ENCODE measurements around the gene NIM1K.
A peak's percentile ranks its signal among the peaks of the same experiment; 100 is the strongest.

NIM1K gene

DNA sequence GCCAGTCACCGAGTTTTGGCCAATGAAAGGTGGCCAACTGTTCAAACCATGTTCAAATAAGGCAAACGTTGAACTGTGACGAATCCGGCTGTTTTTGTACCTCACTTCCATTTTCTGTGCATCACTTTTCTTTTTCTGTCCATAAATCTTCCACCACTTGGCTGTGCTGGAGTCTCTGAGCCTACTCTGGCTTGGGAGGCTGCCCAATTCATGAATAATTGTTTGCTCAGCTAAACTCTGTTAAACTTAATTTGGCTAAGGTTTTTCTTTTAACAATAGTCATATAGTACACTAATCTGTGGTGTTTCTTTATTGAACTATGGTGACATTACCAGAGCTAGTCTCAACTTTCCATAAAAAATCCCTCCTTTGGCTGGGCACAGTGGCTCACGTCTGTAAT is 11.3 kb downstream of the NIM1K start:
- Histone ChIP-seq H3K36me3 (ENCODE audit: control insufficient read depth in 2 of 2, insufficient read depth in 2 of 2, low read length in 2 of 2) (no peaks in the 10 kb centered on the region), H3K27me3 (ENCODE audit: control insufficient read depth in 2 of 2, insufficient read depth in 2 of 2, low read length in 2 of 2) (no peaks in the 10 kb centered on the region), H3K9ac (ENCODE audit: low read depth in 1 of 2, low read length in 2 of 2) (no peak overlapping the region), H3K9me3 (ENCODE audit: control insufficient read depth in 2 of 2, low read length in 2 of 2) (no peaks in the 10 kb centered on the region), H3K4me1 (ENCODE audit: control insufficient read depth in 2 of 2, insufficient read depth in 2 of 2, low read length in 2 of 2) (no peaks in the 10 kb centered on the region), H3K27ac (ENCODE audit: low read depth in 2 of 2, low read length in 2 of 2) (no peak overlapping the region), H3K4me3 (ENCODE audit: low read length in 2 of 2) (no peak overlapping the region)

DNA sequence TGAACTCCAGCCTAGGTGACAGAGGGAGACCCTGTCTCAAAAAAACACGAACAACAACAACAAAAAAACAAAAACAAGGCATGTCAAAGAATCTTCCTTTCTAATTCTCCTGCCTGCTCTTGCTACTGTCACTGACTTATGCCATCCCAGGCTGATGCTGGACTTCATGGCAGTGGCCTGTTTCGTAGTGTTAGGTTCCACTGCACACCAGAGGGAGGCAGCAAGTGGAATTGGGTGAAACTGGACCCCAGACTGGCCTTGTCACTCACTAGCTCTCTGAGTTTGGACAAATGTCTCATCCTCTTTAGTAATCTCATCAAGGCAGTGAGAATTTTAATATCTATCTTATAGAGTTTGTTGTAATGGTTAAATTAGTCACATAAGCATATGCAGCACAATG is 12.9 kb downstream of the NIM1K start:
- Histone ChIP-seq H3K36me3 (ENCODE audit: control insufficient read depth in 2 of 2, insufficient read depth in 2 of 2, low read length in 2 of 2) (no peaks in the 10 kb centered on the region), H3K27me3 (ENCODE audit: control insufficient read depth in 2 of 2, insufficient read depth in 2 of 2, low read length in 2 of 2) (no peaks in the 10 kb centered on the region), H3K9me3 (ENCODE audit: control insufficient read depth in 2 of 2, low read length in 2 of 2) (no peaks in the 10 kb centered on the region), H3K4me1 (ENCODE audit: control insufficient read depth in 2 of 2, insufficient read depth in 2 of 2, low read length in 2 of 2) (peaks cover 0 to 3% of the 10 kb centered on the region in 2 donors), H3K27ac (ENCODE audit: low read depth in 2 of 2, low read length in 2 of 2) (no peak overlapping the region), H3K9ac (ENCODE audit: low read depth in 1 of 2, low read length in 2 of 2) (no peak overlapping the region), H3K4me3 (ENCODE audit: low read length in 2 of 2) (no peak overlapping the region)

- Histone ChIP-seq H3K4me3 (ENCODE audit: low read length in 2 of 2) (no peak overlapping the region), H3K27ac (ENCODE audit: low read depth in 2 of 2, low read length in 2 of 2) (no peak overlapping the region), H3K36me3 (ENCODE audit: control insufficient read depth in 2 of 2, insufficient read depth in 2 of 2, low read length in 2 of 2) (no peaks in the 10 kb centered on the region), H3K4me1 (ENCODE audit: control insufficient read depth in 2 of 2, insufficient read depth in 2 of 2, low read length in 2 of 2) (peaks cover 0 to 3% of the 10 kb centered on the region in 2 donors), H3K9ac (ENCODE audit: low read depth in 1 of 2, low read length in 2 of 2) (no peak overlapping the region), H3K9me3 (ENCODE audit: control insufficient read depth in 2 of 2, low read length in 2 of 2) (no peaks in the 10 kb centered on the region), H3K27me3 (ENCODE audit: control insufficient read depth in 2 of 2, insufficient read depth in 2 of 2, low read length in 2 of 2) (no peaks in the 10 kb centered on the region)
Observed at GRCh38 chr5:43207601-43208000, 15.6 kb downstream of the NIM1K start.

- H3K4me3 ChIP-seq (ENCODE audit: low read length in 2 of 2), result peak overlapping the region; percentile 35 to 44
- H3K36me3 ChIP-seq (ENCODE audit: control insufficient read depth in 2 of 2, insufficient read depth in 2 of 2, low read length in 2 of 2), result no peaks in the 10 kb centered on the region
- H3K27ac ChIP-seq (ENCODE audit: low read depth in 2 of 2, low read length in 2 of 2), result peak overlapping the region; percentile 8 to 17
- no peaks in the 10 kb centered on the region for H3K27me3 ChIP-seq (ENCODE audit: control insufficient read depth in 2 of 2, insufficient read depth in 2 of 2, low read length in 2 of 2)
- H3K9ac ChIP-seq (ENCODE audit: low read depth in 1 of 2, low read length in 2 of 2), result no peak overlapping the region
- H3K4me1 ChIP-seq (ENCODE audit: control insufficient read depth in 2 of 2, insufficient read depth in 2 of 2, low read length in 2 of 2), result peaks cover 0 to 3% of the 10 kb centered on the region in 2 donors
- no peaks in the 10 kb centered on the region for H3K9me3 ChIP-seq (ENCODE audit: control insufficient read depth in 2 of 2, low read length in 2 of 2)
Observed at GRCh38 chr5:43208658-43209057, 16.6 kb downstream of the NIM1K start.

DNA sequence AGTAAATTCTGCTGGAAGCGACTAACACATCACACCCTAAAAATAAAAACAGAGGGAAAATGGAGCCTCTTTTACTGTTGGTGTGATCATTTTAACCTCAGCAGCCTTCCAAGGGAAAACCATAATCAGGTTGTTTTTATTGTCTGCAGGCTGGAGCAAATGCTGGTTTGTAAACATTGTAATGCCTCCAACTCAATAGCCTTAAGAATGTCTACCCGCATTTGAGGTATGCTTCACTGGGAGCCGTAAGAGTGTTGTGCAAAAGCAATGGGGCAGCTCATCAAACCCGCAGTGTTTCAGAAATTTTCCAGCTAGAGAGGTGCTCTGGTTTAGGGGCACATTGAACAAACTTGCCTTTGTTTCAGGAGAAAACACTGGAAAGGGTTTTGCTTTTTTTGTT is 17.0 kb downstream of the NIM1K start:
- Histone ChIP-seq H3K9ac (ENCODE audit: low read depth in 1 of 2, low read length in 2 of 2) (no peak overlapping the region), H3K4me3 (ENCODE audit: low read length in 2 of 2) (peak overlapping the region; percentile 35 to 44)

GRCh38 chr5:43209833-43210232 is 17.8 kb downstream of the NIM1K start:
- Histone ChIP-seq H3K36me3 (ENCODE audit: control insufficient read depth in 2 of 2, insufficient read depth in 2 of 2, low read length in 2 of 2) (no peaks in the 10 kb centered on the region), H3K9me3 (ENCODE audit: control insufficient read depth in 2 of 2, low read length in 2 of 2) (no peaks in the 10 kb centered on the region), H3K4me1 (ENCODE audit: control insufficient read depth in 2 of 2, insufficient read depth in 2 of 2, low read length in 2 of 2) (peaks cover 0 to 3% of the 10 kb centered on the region in 2 donors), H3K27ac (ENCODE audit: low read depth in 2 of 2, low read length in 2 of 2) (no peak overlapping the region), H3K4me3 (ENCODE audit: low read length in 2 of 2) (no peak overlapping the region), H3K27me3 (ENCODE audit: control insufficient read depth in 2 of 2, insufficient read depth in 2 of 2, low read length in 2 of 2) (no peaks in the 10 kb centered on the region), H3K9ac (ENCODE audit: low read depth in 1 of 2, low read length in 2 of 2) (no peak overlapping the region)

More for the DNA sequence above, 17.0 kb downstream of the NIM1K start:
- Histone ChIP-seq H3K36me3 (ENCODE audit: control insufficient read depth in 2 of 2, insufficient read depth in 2 of 2, low read length in 2 of 2) (no peaks in the 10 kb centered on the region), H3K27me3 (ENCODE audit: control insufficient read depth in 2 of 2, insufficient read depth in 2 of 2, low read length in 2 of 2) (no peaks in the 10 kb centered on the region), H3K27ac (ENCODE audit: low read depth in 2 of 2, low read length in 2 of 2) (peak overlapping the region; percentile 8 to 17), H3K4me1 (ENCODE audit: control insufficient read depth in 2 of 2, insufficient read depth in 2 of 2, low read length in 2 of 2) (peaks cover 0 to 3% of the 10 kb centered on the region in 2 donors), H3K9me3 (ENCODE audit: control insufficient read depth in 2 of 2, low read length in 2 of 2) (no peaks in the 10 kb centered on the region)

GRCh38 chr5:43210570-43210969 is 18.5 kb downstream of the NIM1K start:
- Histone ChIP-seq H3K27me3 (ENCODE audit: control insufficient read depth in 2 of 2, insufficient read depth in 2 of 2, low read length in 2 of 2) (no peaks in the 10 kb centered on the region), H3K27ac (ENCODE audit: low read depth in 2 of 2, low read length in 2 of 2) (no peak overlapping the region), H3K4me3 (ENCODE audit: low read length in 2 of 2) (no peak overlapping the region), H3K4me1 (ENCODE audit: control insufficient read depth in 2 of 2, insufficient read depth in 2 of 2, low read length in 2 of 2) (peaks cover 0 to 3% of the 10 kb centered on the region in 2 donors), H3K9me3 (ENCODE audit: control insufficient read depth in 2 of 2, low read length in 2 of 2) (no peaks in the 10 kb centered on the region), H3K9ac (ENCODE audit: low read depth in 1 of 2, low read length in 2 of 2) (no peak overlapping the region), H3K36me3 (ENCODE audit: control insufficient read depth in 2 of 2, insufficient read depth in 2 of 2, low read length in 2 of 2) (no peaks in the 10 kb centered on the region)

DNA sequence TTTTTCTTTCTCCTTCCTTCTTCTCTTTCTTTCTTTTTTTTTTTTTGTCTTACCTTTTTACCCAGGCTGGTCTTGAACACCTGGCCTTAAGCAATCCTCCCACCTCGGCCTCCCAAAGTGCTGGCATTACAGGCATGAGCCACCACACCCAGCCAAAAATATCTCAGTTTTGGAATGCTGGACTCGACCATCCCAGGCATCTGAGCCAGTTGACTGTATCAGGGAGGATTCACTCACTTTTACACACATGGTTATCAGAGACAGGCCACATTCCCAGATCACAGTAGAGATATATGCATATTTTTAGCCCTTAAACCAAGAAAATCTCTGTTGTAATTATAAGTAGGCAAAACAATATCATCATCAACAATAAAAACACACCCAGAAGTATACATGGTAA is 21.9 kb downstream of the NIM1K start:
- H3K4me3 ChIP-seq (ENCODE audit: low read length in 2 of 2), result no peak overlapping the region
- H3K9ac ChIP-seq (ENCODE audit: low read depth in 1 of 2, low read length in 2 of 2), result no peak overlapping the region
- H3K9me3 ChIP-seq (ENCODE audit: control insufficient read depth in 2 of 2, low read length in 2 of 2), result no peaks in the 10 kb centered on the region
- no peak overlapping the region for H3K27ac ChIP-seq (ENCODE audit: low read depth in 2 of 2, low read length in 2 of 2)
- no peaks in the 10 kb centered on the region for H3K27me3 ChIP-seq (ENCODE audit: control insufficient read depth in 2 of 2, insufficient read depth in 2 of 2, low read length in 2 of 2)
- no peaks in the 10 kb centered on the region for H3K36me3 ChIP-seq (ENCODE audit: control insufficient read depth in 2 of 2, insufficient read depth in 2 of 2, low read length in 2 of 2)
- H3K4me1 ChIP-seq (ENCODE audit: control insufficient read depth in 2 of 2, insufficient read depth in 2 of 2, low read length in 2 of 2), result peaks cover 0 to 3% of the 10 kb centered on the region in 2 donors

- Histone ChIP-seq H3K4me3 (ENCODE audit: low read length in 2 of 2) (no peak overlapping the region), H3K27ac (ENCODE audit: low read depth in 2 of 2, low read length in 2 of 2) (no peak overlapping the region), H3K36me3 (ENCODE audit: control insufficient read depth in 2 of 2, insufficient read depth in 2 of 2, low read length in 2 of 2) (no peaks in the 10 kb centered on the region), H3K9ac (ENCODE audit: low read depth in 1 of 2, low read length in 2 of 2) (no peak overlapping the region), H3K4me1 (ENCODE audit: control insufficient read depth in 2 of 2, insufficient read depth in 2 of 2, low read length in 2 of 2) (no peaks in the 10 kb centered on the region), H3K27me3 (ENCODE audit: control insufficient read depth in 2 of 2, insufficient read depth in 2 of 2, low read length in 2 of 2) (no peaks in the 10 kb centered on the region), H3K9me3 (ENCODE audit: control insufficient read depth in 2 of 2, low read length in 2 of 2) (no peaks in the 10 kb centered on the region)
Observed at GRCh38 chr5:43215073-43215631, 23.1 kb downstream of the NIM1K start.

- Histone ChIP-seq H3K4me3 (ENCODE audit: low read length in 2 of 2) (no peak overlapping the region), H3K36me3 (ENCODE audit: control insufficient read depth in 2 of 2, insufficient read depth in 2 of 2, low read length in 2 of 2) (no peaks in the 10 kb centered on the region), H3K9me3 (ENCODE audit: control insufficient read depth in 2 of 2, low read length in 2 of 2) (no peaks in the 10 kb centered on the region), H3K9ac (ENCODE audit: low read depth in 1 of 2, low read length in 2 of 2) (no peak overlapping the region), H3K27ac (ENCODE audit: low read depth in 2 of 2, low read length in 2 of 2) (no peak overlapping the region), H3K27me3 (ENCODE audit: control insufficient read depth in 2 of 2, insufficient read depth in 2 of 2, low read length in 2 of 2) (no peaks in the 10 kb centered on the region), H3K4me1 (ENCODE audit: control insufficient read depth in 2 of 2, insufficient read depth in 2 of 2, low read length in 2 of 2) (no peaks in the 10 kb centered on the region)
Observed at GRCh38 chr5:43216941-43217340, 24.9 kb downstream of the NIM1K start.

DNA sequence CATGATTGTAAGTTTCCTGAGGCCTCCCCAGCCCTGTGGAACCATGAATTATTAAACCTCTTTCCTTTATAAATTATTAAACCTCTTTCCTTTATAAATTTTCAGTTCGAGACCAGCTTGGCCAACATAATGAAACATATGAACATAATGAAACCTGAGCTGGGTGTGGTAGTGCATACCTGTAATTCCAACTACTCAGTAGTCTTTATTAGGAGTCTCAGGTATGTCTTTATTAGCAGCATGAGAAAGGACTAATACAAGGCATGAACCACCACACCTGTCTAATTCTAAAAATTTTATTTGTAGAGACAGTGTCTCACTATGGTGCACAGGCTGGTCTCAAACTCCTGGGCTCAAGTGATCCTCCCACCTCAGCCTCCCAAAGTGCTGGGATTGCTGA is 27.1 kb downstream of the NIM1K start:
- Histone ChIP-seq H3K27me3 (ENCODE audit: control insufficient read depth in 2 of 2, insufficient read depth in 2 of 2, low read length in 2 of 2) (no peaks in the 10 kb centered on the region), H3K9ac (ENCODE audit: low read depth in 1 of 2, low read length in 2 of 2) (no peak overlapping the region), H3K4me1 (ENCODE audit: control insufficient read depth in 2 of 2, insufficient read depth in 2 of 2, low read length in 2 of 2) (no peaks in the 10 kb centered on the region), H3K36me3 (ENCODE audit: control insufficient read depth in 2 of 2, insufficient read depth in 2 of 2, low read length in 2 of 2) (no peaks in the 10 kb centered on the region), H3K9me3 (ENCODE audit: control insufficient read depth in 2 of 2, low read length in 2 of 2) (no peaks in the 10 kb centered on the region), H3K4me3 (ENCODE audit: low read length in 2 of 2) (no peak overlapping the region), H3K27ac (ENCODE audit: low read depth in 2 of 2, low read length in 2 of 2) (no peak overlapping the region)

All from mucosa of rectum (tissue), 2 donors.